Superior temporal gyrus (tissue), 1 donor: ENCODE measurements around the gene PRXL2C.
A peak's percentile ranks its signal among the peaks of the same experiment; 100 is the strongest.

Experiments used
- DNase-seq: peaks from one replicate; pipeline ENCODE4 v3.0.0-alpha.2; 2016; ENCODE audit errors: extremely low spot score

PRXL2C gene

GRCh38 chr9:96612105-96612965 lies 42.8 kb downstream of the PRXL2C start:
- peak; percentile 97 for DNase-seq

- peak; percentile 70 for DNase-seq
Observed at GRCh38 chr9:96611302-96611701, 43.8 kb downstream of the PRXL2C start.

- DNase-seq = peak; percentile 70
Observed at GRCh38 chr9:96609732-96610131, 45.4 kb downstream of the PRXL2C start.

- DNase-seq = no peak
Observed at GRCh38 chr9:96607971-96608370, 47.1 kb downstream of the PRXL2C start.

GRCh38 chr9:96605328-96605727 lies 49.8 kb downstream of the PRXL2C start:
- no peak for DNase-seq

GRCh38 chr9:96604004-96604319 lies 51.2 kb downstream of the PRXL2C start:
- DNase-seq = no peak

GRCh38 chr9:96603305-96604003 lies 51.7 kb downstream of the PRXL2C start:
- DNase-seq = no peak

GRCh38 chr9:96599298-96599697 lies 55.8 kb downstream of the PRXL2C start:
- no peak for DNase-seq

- DNase-seq = no peak
Observed at GRCh38 chr9:96596601-96597111, 58.5 kb downstream of the PRXL2C start.
